MCF 10A (cell line): ENCODE results near the gene MMP24OS. TPM values are rescaled to one million over a fixed set of nuclear protein-coding genes. Genes with fewer than 3 reads are reported as not detected.
A peak's percentile ranks its signal among the peaks of the same experiment; 100 is the strongest.

Experiments
- BruUV-seq: library from RNA; stranded (reverse); fragments of 400-500 nt; replicated peaks from 2 replicates; lab custom pipeline; 2021; lab: Mats Ljungman, UMichigan
- CTCF ChIA-PET: fragments of 300-600 bp; sonication (Branson Sonifier 250); formaldehyde crosslinking; extraction: SDS; loops from one replicate; lab custom pipeline; 2021; ENCODE audit warnings: antibody characterized with exemption, inconsistent platforms; lab: Yijun Ruan, JAX
- POLR2A ChIA-PET: fragments of 300-600, 350-650 bp; sonication (Branson Sonifier 250); formaldehyde crosslinking; extraction: SDS; loops from one replicate; lab custom pipeline; 2020; ENCODE audit warnings: antibody characterized with exemption, inconsistent platforms; lab: Yijun Ruan, JAX
- DNase-seq: peaks from one replicate; pipeline ENCODE4 v3.0.0-alpha.2; 2018; ENCODE audit not compliant: unreplicated experiment
- H3K27ac Mint-ChIP-seq: one replicate; pipeline ENCODE4 v1.8.0; 2022; ENCODE audit warnings: mild to moderate bottlenecking, low read depth, mixed read lengths; ENCODE audit not compliant: unreplicated experiment
- H3K27me3 Mint-ChIP-seq: one replicate; pipeline ENCODE4 v1.8.0; 2022; ENCODE audit warnings: mixed read lengths; ENCODE audit not compliant: insufficient read depth, unreplicated experiment
- H3K36me3 Mint-ChIP-seq: one replicate; pipeline ENCODE4 v1.8.0; 2022; ENCODE audit warnings: mild to moderate bottlenecking, moderate library complexity, mixed read lengths; ENCODE audit not compliant: insufficient read depth, unreplicated experiment
- H3K4me1 Mint-ChIP-seq: one replicate; pipeline ENCODE4 v1.8.0; 2022; ENCODE audit warnings: mixed read lengths; ENCODE audit not compliant: insufficient read depth, unreplicated experiment
- H3K4me3 Mint-ChIP-seq: one replicate; pipeline ENCODE4 v1.8.0; 2022; ENCODE audit warnings: mild to moderate bottlenecking, moderate library complexity, mixed read lengths; ENCODE audit not compliant: unreplicated experiment
- H3K9me3 Mint-ChIP-seq: one replicate; pipeline ENCODE4 v1.8.0; 2022; ENCODE audit warnings: mixed read lengths; ENCODE audit not compliant: unreplicated experiment
- intact Hi-C: fragments of 100-400 bp; cut with micrococcal nuclease; formaldehyde crosslinking; loops from 2 replicates; pipeline ENCODE4 v1.14.1; 2022
- total RNA-seq: library from RNA; stranded (reverse); gene quantifications from 2 replicates; pipeline ENCODE4 v1.2.3, GENCODE V29; 2022
- TF ChIP-seq, protein P1 (sequence below): fragments of 200-600 bp; IDR thresholded peaks from one replicate; pipeline ENCODE4 v1.8.0; 2022; ENCODE audit warnings: antibody characterized with exemption, mild to moderate bottlenecking; ENCODE audit not compliant: unreplicated experiment

MMP24OS gene
- total RNA-seq, 1 experiment from 2014 or later, result 52.2 TPM

DNA sequence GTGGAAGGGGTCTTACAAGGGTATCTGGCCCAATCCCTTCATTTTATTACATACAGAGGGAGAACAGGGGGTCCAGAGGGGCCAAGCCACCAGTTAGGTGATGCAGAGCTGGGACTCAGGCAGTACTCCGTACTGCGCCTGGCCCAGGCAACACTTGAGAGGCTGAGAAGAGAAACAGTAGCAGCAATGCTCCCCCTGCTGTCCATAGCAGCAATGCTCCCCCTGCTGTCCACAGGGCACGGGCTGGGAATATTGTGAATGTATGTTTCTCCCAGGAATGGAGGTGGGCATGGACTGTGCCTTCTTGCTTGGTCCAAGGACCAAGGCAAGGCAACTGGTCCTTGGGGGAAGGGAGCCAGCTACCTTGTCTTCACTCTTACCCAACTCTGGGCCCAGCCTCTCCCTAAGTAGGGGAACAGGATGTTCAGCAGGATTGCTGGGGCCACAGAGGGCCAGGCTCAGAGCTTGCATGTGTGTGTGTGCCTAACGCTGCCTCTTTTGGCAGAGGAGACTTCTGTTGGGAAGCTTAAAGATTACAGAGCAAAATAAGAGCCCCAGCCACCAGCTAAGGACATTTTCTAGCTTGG lies 29.1 kb upstream of the MMP24OS start:
- BruUV-seq, result no TSS peak
- H3K27ac Mint-ChIP-seq, result peak overlapping the region; percentile 94
- intact Hi-C loops, result loop anchor here (1.0 kb wide), 1 partner anchor 162 kb away; no protein-coding TSS in a partner anchor
- peak; percentile 99 for DNase-seq
- no peaks in the 10 kb centered on the region for H3K9me3 Mint-ChIP-seq
- peak overlapping the region; percentile 72 for H3K4me3 Mint-ChIP-seq
- POLR2A ChIA-PET, result interaction anchor here (0.5 to 13.4 kb wide), 35 partner anchors 8 to 646 kb away, joined by 3 to 468 read pairs (median 6); partner anchors contain the start of genes ACSS2, CEP250, EDEM2 and EIF6
- peaks cover 6% of the 10 kb centered on the region for H3K36me3 Mint-ChIP-seq
- peaks cover 70% of the 10 kb centered on the region for H3K4me1 Mint-ChIP-seq
- CTCF ChIA-PET, result interaction anchor here (0.6 to 16.2 kb wide), 23 partner anchors 10 to 1302 kb away, joined by 3 to 374 read pairs (median 4); partner anchors contain the start of genes CEP250, EIF6, GDF5 and UQCC1
- TF ChIP-seq, protein P1, sequence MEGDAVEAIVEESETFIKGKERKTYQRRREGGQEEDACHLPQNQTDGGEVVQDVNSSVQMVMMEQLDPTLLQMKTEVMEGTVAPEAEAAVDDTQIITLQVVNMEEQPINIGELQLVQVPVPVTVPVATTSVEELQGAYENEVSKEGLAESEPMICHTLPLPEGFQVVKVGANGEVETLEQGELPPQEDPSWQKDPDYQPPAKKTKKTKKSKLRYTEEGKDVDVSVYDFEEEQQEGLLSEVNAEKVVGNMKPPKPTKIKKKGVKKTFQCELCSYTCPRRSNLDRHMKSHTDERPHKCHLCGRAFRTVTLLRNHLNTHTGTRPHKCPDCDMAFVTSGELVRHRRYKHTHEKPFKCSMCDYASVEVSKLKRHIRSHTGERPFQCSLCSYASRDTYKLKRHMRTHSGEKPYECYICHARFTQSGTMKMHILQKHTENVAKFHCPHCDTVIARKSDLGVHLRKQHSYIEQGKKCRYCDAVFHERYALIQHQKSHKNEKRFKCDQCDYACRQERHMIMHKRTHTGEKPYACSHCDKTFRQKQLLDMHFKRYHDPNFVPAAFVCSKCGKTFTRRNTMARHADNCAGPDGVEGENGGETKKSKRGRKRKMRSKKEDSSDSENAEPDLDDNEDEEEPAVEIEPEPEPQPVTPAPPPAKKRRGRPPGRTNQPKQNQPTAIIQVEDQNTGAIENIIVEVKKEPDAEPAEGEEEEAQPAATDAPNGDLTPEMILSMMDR, result peak; percentile 79
- H3K27me3 Mint-ChIP-seq, result no peaks in the 10 kb centered on the region

DNA sequence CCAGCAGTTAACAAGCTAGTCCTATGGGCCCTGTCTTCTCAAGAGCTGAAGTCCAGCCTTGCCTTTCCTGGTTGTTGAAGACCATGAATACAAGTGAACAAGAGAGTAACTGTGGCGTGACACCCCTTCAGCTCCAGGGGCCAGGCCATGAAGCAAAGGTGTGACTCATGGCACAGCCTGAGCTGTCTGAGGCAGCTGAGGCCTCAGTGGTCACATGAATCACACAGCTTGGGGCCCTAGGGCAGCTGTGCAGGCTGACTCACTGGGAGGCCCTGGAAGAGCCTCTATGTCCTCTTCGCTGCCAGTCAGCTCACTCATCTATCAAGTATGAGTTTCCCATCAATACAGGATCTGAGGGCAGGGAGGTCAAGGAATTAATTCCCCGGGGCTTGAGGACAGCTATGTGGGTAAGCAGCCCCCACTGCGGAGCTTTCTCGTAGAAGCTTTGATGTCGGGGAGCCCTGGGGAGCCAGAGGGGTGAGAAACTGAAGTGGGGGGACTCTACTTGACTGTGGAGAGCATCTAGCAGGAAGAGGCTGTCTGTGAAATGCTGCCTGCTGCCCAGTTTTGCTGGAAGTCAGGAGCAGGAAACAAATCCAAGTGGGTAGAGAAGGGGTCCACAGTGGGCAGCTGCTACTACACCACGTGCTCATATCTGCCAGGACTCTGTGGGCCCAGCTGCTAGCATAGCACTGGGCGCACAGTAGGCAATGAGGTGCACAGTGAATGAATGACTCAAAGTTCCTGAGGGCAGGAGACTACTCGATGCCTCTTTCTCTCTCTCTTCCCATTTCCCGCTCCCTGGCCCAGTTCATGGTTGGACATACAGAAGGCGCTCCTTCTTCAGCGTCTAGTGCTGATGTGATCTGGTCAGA lies 28.0 kb upstream of the MMP24OS start:
- CTCF ChIA-PET, result interaction anchor here (0.5 to 16.2 kb wide), 26 partner anchors 12 to 1300 kb away, joined by 3 to 374 read pairs (median 10); partner anchors contain the start of genes CEP250, EIF6, FAM83C and GDF5
- Mint-ChIP-seq H3K9me3 (no peaks in the 10 kb centered on the region), H3K27me3 (no peaks in the 10 kb centered on the region), H3K27ac (peak overlapping the region; percentile 94), H3K4me1 (peaks cover 70% of the 10 kb centered on the region), H3K36me3 (peaks cover 6% of the 10 kb centered on the region), H3K4me3 (peak overlapping the region; percentile 72)
- no TSS peak for BruUV-seq
- TF ChIP-seq, protein P1, result no peak
- POLR2A ChIA-PET, result interaction anchor here (0.5 to 13.4 kb wide), 35 partner anchors 8 to 750 kb away, joined by 3 to 468 read pairs (median 5); partner anchors contain the start of genes CEP250, EDEM2, EIF6 and GDF5
- DNase-seq, result peak; percentile 99
- intact Hi-C loops, result no loop called here

DNA sequence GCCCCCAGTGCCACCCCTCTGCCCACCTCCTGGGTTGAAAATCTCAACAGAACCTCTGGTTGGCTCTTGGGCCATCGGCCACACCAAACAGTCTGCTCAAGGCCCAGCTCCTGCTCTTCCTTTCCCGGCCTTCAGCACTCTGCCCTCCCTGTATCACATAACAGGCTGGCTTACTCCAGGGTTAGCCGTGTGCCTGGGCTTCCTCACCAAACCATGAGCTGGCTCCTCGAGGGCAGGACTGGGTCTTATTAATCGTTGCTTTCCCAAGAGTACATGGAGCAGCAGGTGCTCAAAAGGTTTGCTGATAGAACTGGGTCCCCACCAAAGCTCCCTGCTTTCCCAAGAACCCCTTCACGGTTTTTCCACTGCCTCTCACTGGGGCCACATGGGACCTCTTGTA lies 27.0 kb upstream of the MMP24OS start:
- Mint-ChIP-seq H3K4me3 (no peak overlapping the region), H3K27ac (peak overlapping the region; percentile 94), H3K27me3 (no peaks in the 10 kb centered on the region), H3K36me3 (peaks cover 6% of the 10 kb centered on the region), H3K9me3 (no peaks in the 10 kb centered on the region), H3K4me1 (peaks cover 69% of the 10 kb centered on the region)
- ChIA-PET POLR2A (interaction anchor here (0.8 to 13.4 kb wide), 20 partner anchors 13 to 358 kb away, joined by 3 to 468 read pairs (median 20); partner anchors contain the start of genes CEP250, EDEM2, EIF6 and GDF5), CTCF (interaction anchor here (0.6 to 16.2 kb wide), 30 partner anchors 8 to 179 kb away, joined by 3 to 374 read pairs (median 9); partner anchors contain the start of genes CEP250, EIF6, FAM83C and GDF5)
- no TSS peak for BruUV-seq
- TF ChIP-seq, protein P1, result no peak
- DNase-seq, result no peak
- intact Hi-C loops, result loop anchor here (1.0 kb wide), 2 partner anchors 24 to 134 kb away; no protein-coding TSS in a partner anchor
